GM18507 (cell line): ENCODE measurements around the gene DBNL.
A peak's percentile ranks its signal among the peaks of the same experiment; 100 is the strongest.

Source experiments
- DNase-seq: peaks from one replicate; pipeline ENCODE4 v3.0.0; 2011; ENCODE audit warnings: low read depth; ENCODE audit not compliant: insufficient read length; ENCODE audit errors: extremely low spot score
- FAIRE-seq: peaks from 2 replicates; lab custom pipeline; 2011; peaks lifted over from hg19 to GRCh38; lab: Jason Lieb, UNC

Gene DBNL

GRCh38 chr7:44087911-44088838 lies 43.7 kb downstream of the DBNL start:
- no peak for FAIRE-seq
- no peak for DNase-seq

GRCh38 chr7:44093102-44093641 lies 48.7 kb downstream of the DBNL start:
- FAIRE-seq (no peak), DNase-seq (no peak)

- FAIRE-seq (no peak), DNase-seq (no peak)
Observed at GRCh38 chr7:44094365-44094764, 49.9 kb downstream of the DBNL start.

- FAIRE-seq (no peak), DNase-seq (no peak)
Observed at GRCh38 chr7:44094883-44095592, 50.5 kb downstream of the DBNL start.

GRCh38 chr7:44095781-44096180 lies 51.3 kb downstream of the DBNL start:
- FAIRE-seq (no peak), DNase-seq (no peak)

- no peak for FAIRE-seq
- DNase-seq: no peak
Observed at GRCh38 chr7:44096326-44096881, 51.9 kb downstream of the DBNL start.

GRCh38 chr7:44097064-44097932 lies 52.8 kb downstream of the DBNL start:
- FAIRE-seq (peak; percentile 80), DNase-seq (no peak)

GRCh38 chr7:44098092-44099068 lies 53.9 kb downstream of the DBNL start:
- FAIRE-seq: no peak
- no peak for DNase-seq

- no peak for FAIRE-seq
- DNase-seq: no peak
Observed at GRCh38 chr7:44099669-44100068, 55.2 kb downstream of the DBNL start.

- DNase-seq (no peak), FAIRE-seq (no peak)
Observed at GRCh38 chr7:44100458-44101302, 56.2 kb downstream of the DBNL start.

- no peak for DNase-seq
Observed at GRCh38 chr7:44101303-44101965, 56.9 kb downstream of the DBNL start.

GRCh38 chr7:44101966-44102845 lies 57.7 kb downstream of the DBNL start:
- no peak for FAIRE-seq
- DNase-seq: no peak

More at GRCh38 chr7:44101303-44101965, 56.9 kb downstream of the DBNL start:
- no peak for FAIRE-seq

GRCh38 chr7:44102846-44103565 lies 58.5 kb downstream of the DBNL start:
- no peak for DNase-seq
- no peak for FAIRE-seq

GRCh38 chr7:44103566-44103922 lies 59.0 kb downstream of the DBNL start:
- FAIRE-seq: no peak

More at GRCh38 chr7:44103566-44103922, 59.0 kb downstream of the DBNL start:
- no peak for DNase-seq
